IMR-90 (cell line): ENCODE results near the gene BPGM.

Source experiments
- CTCF ChIP-seq: conservative IDR thresholded peaks from 2 replicates; pipeline ENCODE4 v1.5.1; 2012; ENCODE audit warnings: mild to moderate bottlenecking, low read depth, low read length, improper control_type of control experiment
- RFX5 ChIP-seq: IDR thresholded peaks from 2 replicates; pipeline ENCODE4 v1.8.0; 2012; ENCODE audit warnings: low read depth, mild to moderate bottlenecking, low read length, moderate library complexity

GRCh38 chr7:134678115-134678514, 31.5 kb downstream of the BPGM start:
- TF ChIP-seq RFX5 = no peak
- TF ChIP-seq CTCF = no peak
